ENCODE results near the gene STK39. TPM values are rescaled to one million over a fixed set of nuclear protein-coding genes. Genes with fewer than 3 reads are reported as not detected.

STK39 gene
- polyA plus RNA-seq, 3 donors from 2014 or later = 5.8 to 11.5 (median 9.3) TPM

- no peaks in the 10 kb centered on the region for H3K9me3 Mint-ChIP-seq
- H3K27ac Mint-ChIP-seq = peak overlapping the region in 4 of 6 donors; percentile 4 to 80 (median 40)
- peaks cover 0 to 8% (median 3%) of the 10 kb centered on the region in 3 donors for H3K27me3 Mint-ChIP-seq (ENCODE audit: low read depth in 3 of 3)
- H3K4me1 Mint-ChIP-seq = peaks cover 14 to 58% of the 10 kb centered on the region in 2 donors
- no peak overlapping the region for H3K4me3 Mint-ChIP-seq
- no peak for DNase-seq
- H3K36me3 Mint-ChIP-seq = peaks cover 6 to 30% (median 24%) of the 10 kb centered on the region in 3 donors
Measured at GRCh38 chr2:167966937-167967913, 280.2 kb downstream of the STK39 start.

- Mint-ChIP-seq H3K27ac (peak overlapping the region in 5 of 6 donors; percentile 4 to 84 (median 72)), H3K36me3 (peaks cover under 1 to 27% (median 23%) of the 10 kb centered on the region in 3 donors), H3K4me3 (no peak overlapping the region), H3K9me3 (no peaks in the 10 kb centered on the region), H3K27me3 (ENCODE audit: low read depth in 3 of 3) (peaks cover 0 to 8% (median 3%) of the 10 kb centered on the region in 3 donors), H3K4me1 (peaks cover 8 to 49% of the 10 kb centered on the region in 2 donors)
- no peak for DNase-seq
Measured at GRCh38 chr2:167965907-167966761, 281.3 kb downstream of the STK39 start.

GRCh38 chr2:167964650-167965413, 282.6 kb downstream of the STK39 start:
- peaks cover 7 to 39% of the 10 kb centered on the region in 2 donors for H3K4me1 Mint-ChIP-seq
- peak overlapping the region in 1 of 6 donors; percentile 61 for H3K27ac Mint-ChIP-seq
- no peak for DNase-seq
- H3K36me3 Mint-ChIP-seq = peaks cover 8 to 32% (median 31%) of the 10 kb centered on the region in 3 donors
- peaks cover 0 to 9% (median 3%) of the 10 kb centered on the region in 3 donors for H3K27me3 Mint-ChIP-seq (ENCODE audit: low read depth in 3 of 3)
- H3K4me3 Mint-ChIP-seq = no peak overlapping the region
- no peaks in the 10 kb centered on the region for H3K9me3 Mint-ChIP-seq

GRCh38 chr2:167963899-167964649, 283.3 kb downstream of the STK39 start:
- DNase-seq = no peak
- Mint-ChIP-seq H3K9me3 (no peaks in the 10 kb centered on the region), H3K4me1 (peaks cover 4 to 31% of the 10 kb centered on the region in 2 donors), H3K27ac (peak overlapping the region in 1 of 6 donors; percentile 16), H3K4me3 (no peak overlapping the region), H3K36me3 (peaks cover 13 to 31% (median 28%) of the 10 kb centered on the region in 3 donors), H3K27me3 (ENCODE audit: low read depth in 3 of 3) (peaks cover 0 to 6% (median 0%) of the 10 kb centered on the region in 3 donors)

- Mint-ChIP-seq H3K27me3 (ENCODE audit: low read depth in 3 of 3) (peaks cover 0 to 6% (median 2%) of the 10 kb centered on the region in 3 donors), H3K4me3 (no peak overlapping the region), H3K27ac (peak overlapping the region in 2 of 6 donors; percentile 24 to 55), H3K36me3 (peaks cover 13 to 31% (median 28%) of the 10 kb centered on the region in 3 donors), H3K9me3 (no peaks in the 10 kb centered on the region), H3K4me1 (peaks cover 13 to 39% of the 10 kb centered on the region in 2 donors)
- DNase-seq = no peak
Measured at GRCh38 chr2:167962436-167963226, 284.8 kb downstream of the STK39 start.

- Mint-ChIP-seq H3K9me3 (no peaks in the 10 kb centered on the region), H3K4me1 (peaks cover 16 to 34% of the 10 kb centered on the region in 2 donors), H3K4me3 (no peak overlapping the region), H3K27me3 (ENCODE audit: low read depth in 3 of 3) (peaks cover 0 to 6% (median 2%) of the 10 kb centered on the region in 3 donors), H3K36me3 (peaks cover 13 to 31% (median 28%) of the 10 kb centered on the region in 3 donors), H3K27ac (peak overlapping the region in 2 of 6 donors; percentile 22 to 34)
- DNase-seq = no peak
Measured at GRCh38 chr2:167961536-167962048, 285.8 kb downstream of the STK39 start.

- peak overlapping the region in 2 of 6 donors; percentile 29 to 67 for H3K27ac Mint-ChIP-seq
- H3K4me1 Mint-ChIP-seq = peaks cover 14 to 24% of the 10 kb centered on the region in 2 donors
- H3K4me3 Mint-ChIP-seq = no peak overlapping the region
- no peak for DNase-seq
- peaks cover 0 to 6% (median 2%) of the 10 kb centered on the region in 3 donors for H3K27me3 Mint-ChIP-seq (ENCODE audit: low read depth in 3 of 3)
- H3K9me3 Mint-ChIP-seq = no peaks in the 10 kb centered on the region
- H3K36me3 Mint-ChIP-seq = peaks cover 13 to 31% (median 22%) of the 10 kb centered on the region in 3 donors
Measured at GRCh38 chr2:167960089-167960747, 287.2 kb downstream of the STK39 start.

GRCh38 chr2:167957662-167958061, 289.7 kb downstream of the STK39 start:
- peaks cover 14 to 23% of the 10 kb centered on the region in 2 donors for H3K4me1 Mint-ChIP-seq
- no peak overlapping the region for H3K4me3 Mint-ChIP-seq
- H3K9me3 Mint-ChIP-seq = no peaks in the 10 kb centered on the region
- H3K36me3 Mint-ChIP-seq = peaks cover 13 to 22% (median 16%) of the 10 kb centered on the region in 3 donors
- no peak for DNase-seq
- H3K27ac Mint-ChIP-seq = peak overlapping the region in 5 of 6 donors; percentile 1 to 54 (median 37)
- H3K27me3 Mint-ChIP-seq (ENCODE audit: low read depth in 3 of 3) = peaks cover 0 to 3% (median 2%) of the 10 kb centered on the region in 3 donors

- no peak for DNase-seq
- Mint-ChIP-seq H3K4me1 (peaks cover 14 to 19% of the 10 kb centered on the region in 2 donors), H3K9me3 (no peaks in the 10 kb centered on the region), H3K27ac (no peak overlapping the region), H3K36me3 (peaks cover 5 to 19% (median 16%) of the 10 kb centered on the region in 3 donors), H3K27me3 (ENCODE audit: low read depth in 3 of 3) (peaks cover 0 to 3% (median under 1%) of the 10 kb centered on the region in 3 donors), H3K4me3 (no peak overlapping the region)
Measured at GRCh38 chr2:167955264-167955906, 292.0 kb downstream of the STK39 start.

GRCh38 chr2:167954495-167954894, 292.9 kb downstream of the STK39 start:
- peaks cover 0 to 11% (median 11%) of the 10 kb centered on the region in 3 donors for H3K36me3 Mint-ChIP-seq
- H3K27ac Mint-ChIP-seq = no peak overlapping the region
- H3K4me3 Mint-ChIP-seq = no peak overlapping the region
- peaks cover 0 to 3% (median 0%) of the 10 kb centered on the region in 3 donors for H3K27me3 Mint-ChIP-seq (ENCODE audit: low read depth in 3 of 3)
- DNase-seq = no peak
- peaks cover 14 to 19% of the 10 kb centered on the region in 2 donors for H3K4me1 Mint-ChIP-seq
- H3K9me3 Mint-ChIP-seq = no peaks in the 10 kb centered on the region

- DNase-seq = no peak
- H3K9me3 Mint-ChIP-seq = no peaks in the 10 kb centered on the region
- H3K27me3 Mint-ChIP-seq (ENCODE audit: low read depth in 3 of 3) = peaks cover 0 to 3% (median 0%) of the 10 kb centered on the region in 3 donors
- H3K4me1 Mint-ChIP-seq = peaks cover 13 to 17% of the 10 kb centered on the region in 2 donors
- no peak overlapping the region for H3K27ac Mint-ChIP-seq
- no peak overlapping the region for H3K4me3 Mint-ChIP-seq
- peaks cover 0 to 14% (median 8%) of the 10 kb centered on the region in 3 donors for H3K36me3 Mint-ChIP-seq
Measured at GRCh38 chr2:167953776-167954175, 293.6 kb downstream of the STK39 start.
